DMS 273 treated with DMSO at 0.1 percent for 48 hours (cell line): ENCODE results near the gene GJB3.
"Not testable (repeated sequence)": the region's sequence is repeated elsewhere in the genome, so short reads cannot be mapped to it uniquely, and the experiment has no call there.

Experiments
- DNase-seq: peaks from one replicate; lab custom pipeline; 2025; lab: John Stamatoyannopoulos, UW

GJB3 gene

DNA sequence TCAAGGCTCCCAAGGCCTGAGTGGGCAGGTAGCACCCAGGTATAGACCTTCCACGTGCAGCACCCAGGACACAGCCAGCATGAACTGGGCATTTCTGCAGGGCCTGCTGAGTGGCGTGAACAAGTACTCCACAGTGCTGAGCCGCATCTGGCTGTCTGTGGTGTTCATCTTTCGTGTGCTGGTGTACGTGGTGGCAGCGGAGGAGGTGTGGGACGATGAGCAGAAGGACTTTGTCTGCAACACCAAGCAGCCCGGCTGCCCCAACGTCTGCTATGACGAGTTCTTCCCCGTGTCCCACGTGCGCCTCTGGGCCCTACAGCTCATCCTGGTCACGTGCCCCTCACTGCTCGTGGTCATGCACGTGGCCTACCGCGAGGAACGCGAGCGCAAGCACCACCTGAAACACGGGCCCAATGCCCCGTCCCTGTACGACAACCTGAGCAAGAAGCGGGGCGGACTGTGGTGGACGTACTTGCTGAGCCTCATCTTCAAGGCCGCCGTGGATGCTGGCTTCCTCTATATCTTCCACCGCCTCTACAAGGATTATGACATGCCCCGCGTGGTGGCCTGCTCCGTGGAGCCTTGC lies 19.7 kb upstream of the GJB3 start:
- no peak for DNase-seq

DNA sequence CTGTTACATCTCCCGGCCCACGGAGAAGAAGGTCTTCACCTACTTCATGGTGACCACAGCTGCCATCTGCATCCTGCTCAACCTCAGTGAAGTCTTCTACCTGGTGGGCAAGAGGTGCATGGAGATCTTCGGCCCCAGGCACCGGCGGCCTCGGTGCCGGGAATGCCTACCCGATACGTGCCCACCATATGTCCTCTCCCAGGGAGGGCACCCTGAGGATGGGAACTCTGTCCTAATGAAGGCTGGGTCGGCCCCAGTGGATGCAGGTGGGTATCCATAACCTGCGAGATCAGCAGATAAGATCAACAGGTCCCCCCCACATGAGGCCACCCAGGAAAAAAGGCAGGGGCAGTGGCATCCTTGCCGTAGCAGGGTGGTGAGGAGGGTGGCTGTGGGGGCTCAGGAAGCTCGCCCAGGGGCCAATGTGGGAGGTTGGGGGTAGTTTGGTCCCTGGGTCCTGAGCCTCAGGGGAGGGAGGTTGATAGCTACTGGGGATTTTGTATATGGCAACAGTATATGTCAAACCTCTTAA lies 19.2 kb upstream of the GJB3 start:
- no peak for DNase-seq

DNA sequence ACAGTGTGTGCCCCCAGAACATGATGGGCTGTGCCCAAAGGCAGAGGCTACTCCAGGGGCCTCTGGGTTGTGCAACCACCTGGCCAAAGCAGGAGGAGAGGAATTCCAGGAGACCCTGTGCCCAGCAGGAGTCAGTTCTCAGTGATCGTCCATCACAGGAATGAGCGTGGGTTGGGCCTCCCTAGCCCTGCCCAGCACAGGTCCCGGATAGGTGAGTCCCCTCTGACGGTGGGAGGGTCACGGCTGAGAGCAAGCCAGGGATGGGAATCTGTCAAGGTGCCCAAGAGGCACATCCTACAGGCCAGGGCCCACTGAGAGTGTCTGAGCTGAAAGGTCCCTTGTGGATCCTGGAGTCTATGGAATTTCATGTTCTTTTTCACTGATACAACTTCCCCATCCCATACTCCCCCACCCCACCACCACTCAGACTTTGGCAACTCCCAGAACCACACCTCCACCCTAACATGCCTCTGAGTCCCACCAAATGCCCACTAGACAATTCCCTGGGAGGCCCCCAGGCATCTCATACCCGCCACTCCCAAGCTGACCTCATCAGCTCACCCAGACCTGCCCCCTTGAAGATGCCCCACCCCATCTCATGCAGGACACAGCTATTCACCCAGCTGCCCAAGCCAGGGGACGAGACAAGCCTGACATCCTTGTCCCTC lies 18.4 kb upstream of the GJB3 start:
- DNase-seq: no peak

DNA sequence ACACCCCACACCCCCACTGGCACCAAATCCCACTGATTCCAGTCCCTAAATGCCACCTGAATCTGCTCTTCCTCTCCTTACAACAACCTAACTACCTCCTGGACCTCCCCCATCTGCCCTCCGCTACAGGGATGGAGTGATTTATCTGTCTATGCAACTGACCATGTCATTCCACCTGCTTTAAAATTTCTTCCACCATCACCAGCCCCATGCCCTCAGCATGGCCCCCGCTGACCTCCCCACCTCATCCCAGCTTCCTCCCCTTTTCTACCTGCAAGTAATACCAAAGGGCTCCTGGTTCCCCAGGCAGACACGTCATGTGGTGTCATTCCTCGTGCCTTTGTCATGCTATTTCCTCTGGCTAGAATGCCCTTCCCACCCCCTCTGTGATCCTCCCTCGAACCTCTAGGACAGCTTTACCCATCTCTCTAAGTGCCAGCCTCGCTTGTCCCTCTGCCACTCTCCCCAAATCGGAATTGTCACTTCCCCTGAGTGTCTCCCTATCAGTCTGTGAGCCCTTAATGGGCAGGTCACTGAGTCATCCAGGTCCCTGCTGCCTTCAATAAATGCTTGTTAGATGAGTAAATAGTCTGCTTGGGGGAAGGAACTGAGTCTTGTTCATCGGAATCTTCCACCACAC lies 17.8 kb upstream of the GJB3 start:
- no peak for DNase-seq

DNA sequence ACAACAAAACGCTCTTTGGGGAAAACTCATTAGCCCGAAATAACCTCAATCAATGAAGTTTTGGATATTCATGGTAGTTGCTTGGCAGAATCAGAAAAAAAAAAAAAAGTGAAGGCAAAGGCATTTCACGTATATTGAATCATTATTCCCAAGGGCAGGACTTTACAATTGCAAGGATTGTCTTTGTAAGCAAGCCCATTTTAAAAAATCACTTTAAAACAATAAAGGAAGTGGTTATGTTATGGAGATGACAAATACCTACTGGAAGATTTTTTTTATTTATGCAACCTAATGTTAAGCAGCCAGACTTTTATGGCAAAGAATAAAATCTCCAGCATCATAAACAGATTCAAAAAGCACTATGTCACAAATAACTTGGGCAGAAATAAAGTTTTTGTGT lies 12.2 kb upstream of the GJB3 start:
- no peak for DNase-seq

DNA sequence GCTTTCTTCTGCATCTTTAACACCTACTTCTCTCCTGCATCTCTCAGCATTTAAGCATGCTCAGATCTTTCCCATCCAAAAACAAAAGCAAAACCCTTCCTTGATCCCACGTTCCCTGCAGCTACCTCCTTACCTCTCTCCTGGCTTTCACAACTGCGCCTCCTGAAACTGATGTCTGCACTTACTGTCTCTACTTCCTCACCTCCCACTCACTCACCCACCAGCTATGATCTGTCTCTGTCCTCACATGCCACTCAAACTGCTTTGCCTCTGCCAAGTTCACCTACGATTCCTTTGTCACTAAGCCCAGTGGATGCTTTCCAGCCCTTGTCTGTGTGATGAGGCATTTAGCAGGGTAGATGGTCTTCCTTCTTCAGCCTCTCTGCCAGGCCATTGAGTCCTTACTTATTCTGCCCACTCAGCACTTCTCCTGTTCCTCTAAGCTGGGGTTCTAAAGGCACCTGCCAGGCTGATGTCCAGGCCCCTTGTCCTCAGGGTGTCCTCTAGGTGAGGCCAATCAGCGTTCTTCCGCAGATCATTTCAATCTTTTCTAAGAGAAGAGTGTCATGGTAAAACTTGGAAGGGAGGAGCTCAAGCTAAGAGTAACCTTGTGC lies 10.0 kb upstream of the GJB3 start:
- no peak for DNase-seq

DNA sequence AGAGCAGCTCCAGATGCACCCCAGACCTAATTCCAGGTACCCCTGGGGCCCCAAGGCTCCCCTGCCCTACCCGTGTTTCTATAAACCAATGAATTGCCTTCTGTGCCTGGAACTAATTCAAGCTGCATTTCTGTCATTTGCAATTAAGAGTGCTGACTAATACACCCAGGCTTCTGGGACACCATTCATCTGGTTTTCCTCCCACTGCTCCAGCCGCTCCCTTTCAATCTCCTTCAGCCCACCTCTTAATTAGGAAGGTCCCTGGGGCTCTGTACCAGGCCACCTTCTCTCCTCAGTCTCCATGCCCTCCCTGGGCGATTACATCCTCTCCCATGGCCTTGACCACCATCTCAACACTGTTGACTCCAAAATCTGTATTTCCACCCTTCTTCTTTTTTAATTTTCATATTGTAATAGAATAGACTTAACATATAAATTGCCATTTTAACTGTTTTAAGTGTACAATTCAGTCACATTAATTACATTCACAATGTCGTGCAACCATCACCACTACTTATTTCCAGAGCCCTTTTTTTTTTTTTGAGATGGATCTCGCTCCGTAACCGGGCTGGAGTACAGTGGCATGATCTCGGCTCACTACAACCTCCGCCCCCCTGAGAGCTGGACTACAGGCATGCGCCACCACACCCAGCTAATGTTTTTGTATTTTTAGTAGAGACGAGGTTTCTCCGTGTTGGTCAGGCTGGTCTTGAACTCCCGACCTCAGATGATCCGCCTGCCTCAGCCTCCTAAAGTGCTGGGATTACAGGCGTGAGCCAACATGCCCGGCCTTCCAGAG lies 9.2 kb upstream of the GJB3 start:
- DNase-seq: no peak

DNA sequence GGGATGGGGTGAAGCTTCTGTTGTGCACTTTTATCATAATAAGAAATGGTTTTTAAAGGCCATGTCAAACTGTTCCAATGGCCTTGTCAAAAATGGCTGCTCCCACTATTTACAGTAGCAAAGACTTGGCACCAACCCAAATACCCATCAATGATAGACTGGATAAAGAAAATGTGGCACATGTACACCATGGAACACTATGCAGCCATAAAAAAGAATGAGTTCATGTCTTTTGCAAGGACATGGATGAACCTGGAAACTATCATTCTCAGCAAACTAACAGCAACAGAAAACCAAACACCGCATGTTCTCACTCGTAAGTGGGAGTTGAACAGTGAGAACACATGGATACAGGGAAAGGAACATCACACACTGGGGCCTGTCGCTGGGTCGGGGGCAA lies 7.9 kb upstream of the GJB3 start:
- DNase-seq: not testable (repeated sequence)

DNA sequence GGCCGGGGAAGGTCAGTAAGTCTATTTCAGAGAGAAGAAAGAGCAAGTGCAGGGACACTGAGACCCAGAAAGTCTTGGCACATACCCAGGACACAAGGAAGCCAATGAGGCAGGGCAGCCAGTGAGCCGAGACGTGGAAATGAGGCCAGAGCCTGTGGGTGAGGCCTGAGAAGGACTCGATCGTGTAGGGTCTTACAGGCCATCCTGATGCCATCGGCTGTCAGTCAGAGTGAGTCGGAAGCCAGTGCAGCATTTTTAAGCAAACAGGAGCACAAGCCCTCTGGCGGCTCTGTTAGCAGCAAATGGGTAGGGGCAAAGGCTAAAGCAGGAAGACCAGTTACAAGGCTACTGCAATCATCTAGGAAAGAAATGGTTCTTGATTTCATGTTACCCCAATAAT lies 6.1 kb upstream of the GJB3 start:
- DNase-seq: no peak

DNA sequence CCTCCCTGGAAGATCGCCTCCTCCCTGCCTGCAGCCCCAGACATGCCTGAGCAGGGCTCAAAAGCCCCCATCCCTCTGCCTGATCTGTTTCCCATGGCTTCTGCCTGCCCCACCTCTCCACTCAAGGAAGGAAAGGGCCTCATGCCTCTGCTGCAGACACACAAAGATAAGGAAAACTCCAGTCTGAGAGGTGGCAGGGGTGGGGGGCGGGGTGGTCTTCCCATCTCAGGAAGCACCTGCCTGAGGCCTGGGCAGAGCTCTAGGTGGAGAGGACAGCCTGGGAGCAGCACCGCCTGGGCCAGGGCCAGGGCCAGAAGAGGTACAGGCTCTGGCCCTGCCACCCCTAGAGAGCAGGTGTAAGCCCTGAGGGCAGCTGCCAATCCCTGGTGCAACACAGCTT lies 4.1 kb upstream of the GJB3 start:
- DNase-seq: no peak

DNA sequence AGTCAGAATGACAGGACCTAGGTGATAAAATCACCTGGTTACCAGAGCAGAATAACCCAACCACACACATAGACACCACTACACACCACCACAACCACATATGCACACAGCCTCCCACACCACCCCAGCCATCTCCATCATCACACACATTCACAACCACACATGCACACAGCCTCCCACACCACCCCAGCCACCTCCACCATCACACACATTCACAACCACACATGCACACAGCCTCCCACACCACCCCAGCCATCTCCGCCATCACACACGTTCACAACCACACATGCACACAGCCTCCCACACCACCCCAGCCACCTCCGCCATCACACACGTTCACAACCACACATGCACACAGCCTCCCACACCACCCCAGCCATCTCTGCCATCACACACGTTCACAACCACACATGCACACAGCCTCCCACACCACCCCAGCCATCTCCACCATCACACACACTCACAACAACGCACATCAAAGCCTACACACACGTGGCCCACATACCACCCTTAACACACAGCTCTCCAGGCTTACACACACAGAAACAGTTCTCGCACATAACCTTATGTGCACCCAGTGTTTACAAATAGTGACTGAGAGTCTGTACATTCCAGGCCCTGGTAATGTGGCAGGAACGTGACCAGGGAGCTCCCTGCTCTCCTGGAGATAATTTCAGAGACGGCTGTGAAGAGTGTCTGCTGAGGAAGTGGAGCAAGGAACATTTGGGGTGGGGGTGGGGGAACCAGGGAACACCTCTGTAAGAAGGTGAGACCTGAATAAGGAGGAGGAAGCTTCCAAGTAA lies 3.3 kb upstream of the GJB3 start:
- DNase-seq: no peak

DNA sequence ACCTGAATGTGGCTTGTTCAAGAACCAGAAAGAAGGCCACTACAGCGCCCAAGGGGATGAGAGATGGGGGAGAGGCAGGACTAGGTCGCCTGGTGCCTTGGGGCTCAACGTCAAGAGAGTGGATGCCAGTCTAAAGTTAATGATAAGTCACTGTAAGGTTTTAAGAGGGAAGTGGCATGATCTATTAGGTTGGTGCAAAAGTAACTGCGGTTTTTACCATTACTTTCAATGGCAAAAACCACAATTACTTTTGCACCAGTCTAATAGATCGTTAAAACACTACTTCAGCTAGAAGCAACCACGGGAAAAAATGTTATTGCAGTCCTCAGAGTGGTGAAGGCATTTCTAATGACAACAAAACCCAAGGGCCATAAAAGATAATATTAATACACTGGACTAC lies 2.6 kb upstream of the GJB3 start:
- no peak for DNase-seq

DNA sequence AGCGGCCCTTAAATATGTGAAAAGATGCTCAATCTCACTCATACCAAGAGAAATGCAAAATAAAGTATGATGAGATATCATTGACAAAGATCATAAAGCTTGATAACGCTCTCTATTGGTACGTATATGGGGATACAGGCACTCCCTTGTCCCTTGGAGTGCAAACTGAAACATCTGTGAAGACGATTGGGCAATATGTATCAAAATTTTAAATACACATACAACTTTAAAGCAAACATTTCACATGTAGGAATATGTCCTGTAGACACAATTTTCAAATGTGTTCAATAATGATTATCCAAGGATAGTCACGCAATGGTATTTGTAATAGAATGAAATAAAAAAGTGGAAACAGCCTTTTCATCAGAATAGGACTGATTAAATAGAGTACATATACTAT lies 2.0 kb upstream of the GJB3 start:
- no peak for DNase-seq

DNA sequence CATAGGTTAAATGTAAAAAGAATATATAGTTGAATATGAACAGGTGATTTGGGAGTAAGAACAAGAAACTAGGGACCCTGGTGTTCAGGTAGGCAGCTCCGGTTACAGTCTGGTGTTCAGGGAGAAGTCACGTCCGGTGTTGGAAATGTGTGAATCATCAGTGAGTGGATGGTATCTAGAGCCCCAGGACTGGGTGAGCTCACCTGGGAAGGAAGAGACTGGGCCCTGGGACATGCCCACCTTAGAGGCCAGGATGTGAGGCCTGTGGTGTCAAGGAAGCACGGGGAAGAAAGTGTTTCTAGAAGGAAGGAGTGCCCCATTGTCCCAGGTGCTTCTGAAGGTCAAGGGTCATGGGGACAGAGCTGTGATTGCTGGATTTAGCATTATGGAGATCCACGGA lies 1.5 kb upstream of the GJB3 start:
- no peak for DNase-seq

DNA sequence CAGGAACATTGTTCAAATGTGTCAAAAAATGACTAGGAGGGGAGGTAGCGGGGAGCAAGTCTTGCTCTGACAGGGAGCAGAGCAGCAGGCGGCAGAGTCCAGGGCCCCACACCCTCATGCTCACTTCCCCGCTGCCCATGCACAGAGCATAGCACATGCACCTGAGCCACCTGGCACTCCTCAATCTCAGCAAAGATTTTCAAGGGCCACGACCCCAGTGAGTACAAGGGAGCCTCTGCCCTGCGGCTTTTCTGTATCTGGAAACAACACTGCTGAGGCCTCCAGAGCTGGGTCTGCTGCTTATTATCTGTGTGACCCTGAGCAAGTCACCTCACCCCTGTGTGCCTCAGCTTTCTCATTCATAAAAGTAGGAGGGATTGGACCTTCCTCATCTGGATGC lies 1.1 kb upstream of the GJB3 start:
- no peak for DNase-seq

DNA sequence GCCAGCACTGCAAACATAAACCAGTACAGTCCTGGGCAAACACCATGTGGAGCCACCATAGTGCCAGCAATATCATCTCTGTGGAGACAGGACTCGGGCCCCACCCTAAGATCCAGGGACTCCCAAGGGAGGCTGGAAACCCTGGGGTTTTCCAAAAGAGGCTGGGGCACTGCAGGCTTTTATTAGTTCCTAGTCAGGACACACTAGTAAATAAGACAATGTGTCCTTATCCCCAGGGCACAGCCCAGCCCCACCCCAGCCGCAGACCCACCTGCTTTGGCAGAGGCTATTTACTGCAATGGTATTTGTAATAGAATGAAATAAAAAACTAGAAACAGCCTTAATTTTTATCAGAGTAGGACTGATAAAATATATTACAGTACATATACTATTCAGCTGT lies 486 bp upstream of the GJB3 start:
- no peak for DNase-seq

DNA sequence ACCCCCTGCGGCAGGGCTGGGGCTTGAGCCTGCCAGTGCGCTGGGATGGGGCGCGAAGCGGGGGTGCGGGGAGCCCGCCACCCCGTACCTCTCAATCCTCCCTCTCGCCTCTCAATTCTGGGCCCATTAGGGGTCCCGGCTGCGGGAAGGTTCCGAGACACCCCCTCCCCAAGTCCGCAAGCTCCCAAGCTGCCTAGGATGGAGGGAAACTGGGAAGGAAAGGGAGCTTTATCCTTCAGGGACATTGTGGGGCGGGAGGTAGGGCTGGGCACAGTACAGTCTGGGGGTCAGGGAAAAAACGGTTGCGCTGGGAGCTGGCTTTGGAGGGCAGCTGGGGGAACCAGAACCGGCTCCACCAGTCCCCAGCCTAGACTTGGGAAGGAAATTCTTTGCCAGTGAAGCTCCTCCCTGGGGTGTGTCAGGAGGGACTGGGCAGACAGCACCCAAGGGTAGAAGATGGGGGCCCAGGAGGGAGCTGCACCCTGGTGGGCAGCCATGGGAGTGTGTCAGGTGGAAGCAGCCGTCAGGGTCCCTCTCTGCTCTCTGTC lies 904 bp downstream of the GJB3 start:
- no peak for DNase-seq

DNA sequence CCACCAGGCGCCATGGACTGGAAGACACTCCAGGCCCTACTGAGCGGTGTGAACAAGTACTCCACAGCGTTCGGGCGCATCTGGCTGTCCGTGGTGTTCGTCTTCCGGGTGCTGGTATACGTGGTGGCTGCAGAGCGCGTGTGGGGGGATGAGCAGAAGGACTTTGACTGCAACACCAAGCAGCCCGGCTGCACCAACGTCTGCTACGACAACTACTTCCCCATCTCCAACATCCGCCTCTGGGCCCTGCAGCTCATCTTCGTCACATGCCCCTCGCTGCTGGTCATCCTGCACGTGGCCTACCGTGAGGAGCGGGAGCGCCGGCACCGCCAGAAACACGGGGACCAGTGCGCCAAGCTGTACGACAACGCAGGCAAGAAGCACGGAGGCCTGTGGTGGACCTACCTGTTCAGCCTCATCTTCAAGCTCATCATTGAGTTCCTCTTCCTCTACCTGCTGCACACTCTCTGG lies 3.8 kb downstream of the GJB3 start:
- DNase-seq: no peak

DNA sequence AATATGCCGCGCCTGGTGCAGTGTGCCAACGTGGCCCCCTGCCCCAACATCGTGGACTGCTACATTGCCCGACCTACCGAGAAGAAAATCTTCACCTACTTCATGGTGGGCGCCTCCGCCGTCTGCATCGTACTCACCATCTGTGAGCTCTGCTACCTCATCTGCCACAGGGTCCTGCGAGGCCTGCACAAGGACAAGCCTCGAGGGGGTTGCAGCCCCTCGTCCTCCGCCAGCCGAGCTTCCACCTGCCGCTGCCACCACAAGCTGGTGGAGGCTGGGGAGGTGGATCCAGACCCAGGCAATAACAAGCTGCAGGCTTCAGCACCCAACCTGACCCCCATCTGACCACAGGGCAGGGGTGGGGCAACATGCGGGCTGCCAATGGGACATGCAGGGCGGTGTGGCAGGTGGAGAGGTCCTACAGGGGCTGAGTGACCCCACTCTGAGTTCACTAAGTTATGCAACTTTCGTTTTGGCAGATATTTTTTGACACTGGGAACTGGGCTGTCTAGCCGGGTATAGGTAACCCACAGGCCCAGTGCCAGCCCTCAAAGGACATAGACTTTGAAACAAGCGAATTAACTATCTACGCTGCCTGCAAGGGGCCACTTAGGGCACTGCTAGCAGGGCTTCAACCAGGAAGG lies 4.3 kb downstream of the GJB3 start:
- DNase-seq: no peak

DNA sequence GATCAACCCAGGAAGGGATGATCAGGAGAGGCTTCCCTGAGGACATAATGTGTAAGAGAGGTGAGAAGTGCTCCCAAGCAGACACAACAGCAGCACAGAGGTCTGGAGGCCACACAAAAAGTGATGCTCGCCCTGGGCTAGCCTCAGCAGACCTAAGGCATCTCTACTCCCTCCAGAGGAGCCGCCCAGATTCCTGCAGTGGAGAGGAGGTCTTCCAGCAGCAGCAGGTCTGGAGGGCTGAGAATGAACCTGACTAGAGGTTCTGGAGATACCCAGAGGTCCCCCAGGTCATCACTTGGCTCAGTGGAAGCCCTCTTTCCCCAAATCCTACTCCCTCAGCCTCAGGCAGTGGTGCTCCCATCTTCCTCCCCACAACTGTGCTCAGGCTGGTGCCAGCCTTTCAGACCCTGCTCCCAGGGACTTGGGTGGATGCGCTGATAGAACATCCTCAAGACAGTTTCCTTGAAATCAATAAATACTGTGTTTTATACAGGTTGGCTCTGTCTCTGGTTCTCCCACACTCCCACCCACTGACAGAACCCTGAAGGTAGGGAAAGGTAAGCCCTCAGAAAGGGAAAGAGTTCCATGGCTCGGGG lies 5.0 kb downstream of the GJB3 start:
- DNase-seq: no peak
